Right kidney (tissue), 1 donor: ENCODE measurements around the gene ZBTB47.
A peak's percentile ranks its signal among the peaks of the same experiment; 100 is the strongest.

Source experiments
- DNase-seq: peaks from one replicate; pipeline ENCODE4 v3.0.0-alpha.2; 2016

Gene ZBTB47

GRCh38 chr3:42652611-42653302 is 740 bp upstream of the ZBTB47 start:
- DNase-seq = no peak

GRCh38 chr3:42653303-42653559 is 266 bp upstream of the ZBTB47 start:
- DNase-seq = no peak

- DNase-seq = peak; percentile 74
These were observed 1.1 kb downstream of the ZBTB47 start for GRCh38 chr3:42654331-42655201.

- DNase-seq = no peak
These were observed 1.9 kb downstream of the ZBTB47 start for GRCh38 chr3:42655331-42655888.

GRCh38 chr3:42655980-42656679 is 2.6 kb downstream of the ZBTB47 start:
- no peak for DNase-seq

- no peak for DNase-seq
These were observed 3.4 kb downstream of the ZBTB47 start for GRCh38 chr3:42656680-42657610.

- no peak for DNase-seq
These were observed 4.2 kb downstream of the ZBTB47 start for GRCh38 chr3:42657675-42658074.

GRCh38 chr3:42658091-42658770 is 4.7 kb downstream of the ZBTB47 start:
- DNase-seq = no peak

GRCh38 chr3:42658771-42659390 is 5.4 kb downstream of the ZBTB47 start:
- no peak for DNase-seq

- no peak for DNase-seq
These were observed 6.1 kb downstream of the ZBTB47 start for GRCh38 chr3:42659451-42660130.

- no peak for DNase-seq
These were observed 6.7 kb downstream of the ZBTB47 start for GRCh38 chr3:42660131-42660715.

GRCh38 chr3:42660898-42661297 is 7.4 kb downstream of the ZBTB47 start:
- DNase-seq = no peak

- no peak for DNase-seq
These were observed 8.1 kb downstream of the ZBTB47 start for GRCh38 chr3:42661593-42662022.

GRCh38 chr3:42662037-42662812 is 8.7 kb downstream of the ZBTB47 start:
- no peak for DNase-seq

GRCh38 chr3:42662813-42663535 is 9.5 kb downstream of the ZBTB47 start:
- DNase-seq = no peak

GRCh38 chr3:42663581-42664437 is 10.3 kb downstream of the ZBTB47 start:
- no peak for DNase-seq

- DNase-seq = no peak
These were observed 10.9 kb downstream of the ZBTB47 start for GRCh38 chr3:42664438-42664803.
